ENCODE results near the gene CCDC80.
"Not testable (repeated sequence)": the region's sequence is repeated elsewhere in the genome, so short reads cannot be mapped to it uniquely, and the experiment has no call there.

CCDC80 gene

GRCh38 chr3:112675943-112676535 is 35.1 kb upstream of the CCDC80 start:
- no peak overlapping the region for H3K4me3 ChIP-seq (ENCODE audit: low read depth, low read length)
- DNase-seq (ENCODE audit: low read depth): no peak
- TF ChIP-seq CTCF (conservative IDR thresholded peaks at IDR 0.05; ENCODE audit: low read depth, low read length): no peak

- peak; percentile 38 for DNase-seq (ENCODE audit: low read depth)
- H3K4me3 ChIP-seq (ENCODE audit: low read depth, low read length): no peak overlapping the region
- no peak for TF ChIP-seq CTCF (conservative IDR thresholded peaks at IDR 0.05; ENCODE audit: low read depth, low read length)
Observed at GRCh38 chr3:112675349-112675748, 34.4 kb upstream of the CCDC80 start.

DNA sequence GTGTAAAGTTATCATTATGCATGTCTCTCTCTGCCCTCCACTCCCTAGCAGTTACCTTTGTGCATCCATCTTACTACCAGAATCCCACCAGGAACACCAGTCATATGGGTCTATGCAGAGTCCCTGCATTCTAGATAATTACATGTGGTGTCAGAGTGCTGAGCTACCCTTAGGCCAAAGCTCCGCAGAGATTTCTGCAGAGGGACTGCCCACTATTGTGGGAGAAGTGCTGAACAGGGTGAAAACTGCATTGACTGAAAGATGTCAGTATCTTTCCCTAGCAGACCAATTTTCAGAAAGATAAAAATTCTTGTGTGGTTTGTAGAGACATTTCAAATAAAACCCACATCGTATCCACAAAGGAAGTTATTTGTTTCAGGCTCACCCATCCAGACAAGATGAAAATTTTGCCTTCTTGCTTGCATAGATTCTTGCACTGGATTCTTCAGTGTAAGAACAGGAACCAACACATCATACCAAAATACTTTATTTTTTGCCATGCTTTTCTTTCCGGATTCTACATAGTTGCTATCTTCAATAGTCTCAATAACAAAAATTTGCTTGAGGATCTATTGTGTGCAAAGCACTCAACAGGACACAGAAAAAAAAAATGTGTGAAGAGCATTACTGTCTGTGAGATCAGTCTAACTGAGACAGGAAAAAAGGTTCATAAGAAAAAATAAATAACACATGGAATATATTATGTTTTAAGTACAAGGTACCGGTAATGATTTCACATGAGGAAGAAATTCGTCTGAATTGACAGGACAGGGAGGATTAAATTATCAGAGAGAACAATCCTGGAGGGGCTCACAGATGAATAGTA is 32.0 kb upstream of the CCDC80 start:
- TF ChIP-seq CTCF (conservative IDR thresholded peaks at IDR 0.05; ENCODE audit: low read depth, low read length): no peak
- no peak overlapping the region for H3K4me3 ChIP-seq (ENCODE audit: low read depth, low read length)
- DNase-seq (ENCODE audit: low read depth): no peak

- peak; percentile 91 for DNase-seq (ENCODE audit: low read depth)
- no peak overlapping the region for H3K4me3 ChIP-seq (ENCODE audit: low read depth, low read length)
- TF ChIP-seq CTCF (conservative IDR thresholded peaks at IDR 0.05; ENCODE audit: low read depth, low read length): no peak
Observed at GRCh38 chr3:112671930-112672715, 31.2 kb upstream of the CCDC80 start.

DNA sequence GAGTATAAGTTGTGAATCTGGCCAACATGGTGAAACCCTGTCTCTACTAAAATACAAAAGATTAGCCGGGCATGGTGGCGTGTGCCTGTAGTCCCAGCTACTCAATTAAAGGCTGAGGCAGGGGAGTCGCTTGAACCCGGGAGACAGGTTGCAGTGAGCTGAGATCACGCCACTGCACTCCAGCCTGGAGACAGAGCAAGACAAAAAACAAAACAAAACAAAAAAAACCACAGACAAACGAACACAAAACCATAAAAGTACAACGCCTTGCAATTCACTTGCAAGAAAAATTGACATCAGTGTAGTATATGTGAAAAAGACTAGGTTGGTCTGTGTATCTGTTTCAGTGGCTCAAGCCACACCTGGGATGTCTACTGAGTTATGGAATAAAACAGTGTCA is 29.9 kb upstream of the CCDC80 start:
- H3K4me3 ChIP-seq (ENCODE audit: low read depth, low read length): no peak overlapping the region
- no peak for DNase-seq (ENCODE audit: low read depth)
- no peak for TF ChIP-seq CTCF (conservative IDR thresholded peaks at IDR 0.05; ENCODE audit: low read depth, low read length)

DNA sequence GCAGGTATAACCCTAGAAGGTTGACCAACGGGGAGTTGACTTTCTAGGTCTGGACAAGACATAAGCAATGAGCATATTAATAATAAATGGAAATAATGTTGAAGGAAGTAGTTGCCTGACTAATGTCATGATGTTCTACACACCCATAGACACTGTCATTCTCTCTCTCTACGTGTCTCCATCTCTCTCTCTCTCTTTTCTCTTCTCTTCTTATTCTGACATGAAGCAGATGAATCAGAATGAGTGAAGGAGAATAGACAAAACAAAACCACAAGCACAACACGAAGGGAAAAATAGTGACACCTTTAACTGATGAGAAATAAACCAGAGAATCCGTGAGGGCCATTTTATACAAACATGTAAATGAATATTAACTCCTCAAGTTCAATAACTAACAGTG is 26.7 kb upstream of the CCDC80 start:
- no peak for DNase-seq (ENCODE audit: low read depth)
- TF ChIP-seq CTCF (conservative IDR thresholded peaks at IDR 0.05; ENCODE audit: low read depth, low read length): no peak
- no peak overlapping the region for H3K4me3 ChIP-seq (ENCODE audit: low read depth, low read length)

- not testable (repeated sequence) for DNase-seq (ENCODE audit: low read depth); H3K4me3 ChIP-seq (ENCODE audit: low read depth, low read length)
Observed at GRCh38 chr3:112665009-112665408, 24.1 kb upstream of the CCDC80 start.
